Astrocyte of the hippocampus (primary cell): ENCODE data around the gene CD93.

Source experiments
- DNase-seq: peaks from one replicate; pipeline ENCODE4 v3.0.0; 2011; ENCODE audit warnings: low read depth, low spot score

Gene CD93

GRCh38 chr20:23082846-23083552 lies 3.1 kb downstream of the CD93 start:
- no peak for DNase-seq

- no peak for DNase-seq
These were observed 4.8 kb downstream of the CD93 start for GRCh38 chr20:23081263-23081819.

- no peak for DNase-seq
These were observed 5.6 kb downstream of the CD93 start for GRCh38 chr20:23080521-23080920.

GRCh38 chr20:23079926-23080325 lies 6.2 kb downstream of the CD93 start:
- DNase-seq, result no peak

GRCh38 chr20:23079016-23079351 lies 7.1 kb downstream of the CD93 start:
- no peak for DNase-seq

GRCh38 chr20:23078351-23079015 lies 7.6 kb downstream of the CD93 start:
- DNase-seq, result no peak

- no peak for DNase-seq
These were observed 8.8 kb downstream of the CD93 start for GRCh38 chr20:23077277-23077676.

GRCh38 chr20:23074052-23074451 lies 12.1 kb downstream of the CD93 start:
- no peak for DNase-seq

- no peak for DNase-seq
These were observed 13.1 kb downstream of the CD93 start for GRCh38 chr20:23072892-23073586.

GRCh38 chr20:23071996-23072395 lies 14.1 kb downstream of the CD93 start:
- DNase-seq, result no peak

- DNase-seq, result no peak
These were observed 14.7 kb downstream of the CD93 start for GRCh38 chr20:23071398-23071797.

- no peak for DNase-seq
These were observed 17.0 kb downstream of the CD93 start for GRCh38 chr20:23069108-23069507.

- no peak for DNase-seq
These were observed 17.8 kb downstream of the CD93 start for GRCh38 chr20:23068283-23068682.

GRCh38 chr20:23066772-23067171 lies 19.4 kb downstream of the CD93 start:
- no peak for DNase-seq

GRCh38 chr20:23065266-23066201 lies 20.6 kb downstream of the CD93 start:
- DNase-seq, result no peak

- no peak for DNase-seq
These were observed 22.5 kb downstream of the CD93 start for GRCh38 chr20:23063581-23063980.

- DNase-seq, result no peak
These were observed 23.0 kb downstream of the CD93 start for GRCh38 chr20:23063168-23063567.

GRCh38 chr20:23062632-23063031 lies 23.5 kb downstream of the CD93 start:
- no peak for DNase-seq

- peak; percentile 15 for DNase-seq
These were observed 24.2 kb downstream of the CD93 start for GRCh38 chr20:23061734-23062561.

GRCh38 chr20:23061262-23061661 lies 24.9 kb downstream of the CD93 start:
- no peak for DNase-seq

- DNase-seq, result no peak
These were observed 25.5 kb downstream of the CD93 start for GRCh38 chr20:23060629-23061028.
